Stimulated activated naive CD8-positive, alpha-beta T cell treated with anti-CD3 and anti-CD28 coated beads, Interleukin-15, amount 100 ng/mL, for 72 hours (primary cell): Measurements from ENCODE around the gene HMCN2.
A peak's percentile ranks its signal among the peaks of the same experiment; 100 is the strongest.

ENCODE experiments used
- ATAC-seq: fragments of 150-1000 bp; cut with Tn5 transposase; 2 replicates; pipeline ENCODE4 v1.10.0; 2021; ENCODE audit warnings: mild to moderate bottlenecking, moderate library complexity
- DNase-seq, 2 donors: peaks; one replicate each; pipeline ENCODE4 v3.0.0; 2021 to 2022
- H3K27ac Mint-ChIP-seq, 2 donors: one replicate each; pipeline ENCODE4 v1.8.0; 2022; ENCODE audit warnings: mild to moderate bottlenecking in 2 of 2, mixed read lengths in 2 of 2, moderate library complexity in 2 of 2
- H3K27me3 Mint-ChIP-seq: one replicate; pipeline ENCODE4 v1.8.0; 2022; ENCODE audit warnings: mixed read lengths
- H3K4me1 Mint-ChIP-seq: one replicate; pipeline ENCODE4 v1.8.0; 2022; ENCODE audit warnings: mild to moderate bottlenecking, mixed read lengths
- H3K4me3 Mint-ChIP-seq, 2 donors: one replicate each; pipeline ENCODE4 v1.8.0; 2022; ENCODE audit warnings: mild to moderate bottlenecking in 2 of 2, mixed read lengths in 2 of 2, moderate library complexity in 1 of 2
- H3K9me3 Mint-ChIP-seq, 2 donors: one replicate each; pipeline ENCODE4 v1.8.0; 2022; ENCODE audit warnings: mixed read lengths in 2 of 2

HMCN2 gene

DNA sequence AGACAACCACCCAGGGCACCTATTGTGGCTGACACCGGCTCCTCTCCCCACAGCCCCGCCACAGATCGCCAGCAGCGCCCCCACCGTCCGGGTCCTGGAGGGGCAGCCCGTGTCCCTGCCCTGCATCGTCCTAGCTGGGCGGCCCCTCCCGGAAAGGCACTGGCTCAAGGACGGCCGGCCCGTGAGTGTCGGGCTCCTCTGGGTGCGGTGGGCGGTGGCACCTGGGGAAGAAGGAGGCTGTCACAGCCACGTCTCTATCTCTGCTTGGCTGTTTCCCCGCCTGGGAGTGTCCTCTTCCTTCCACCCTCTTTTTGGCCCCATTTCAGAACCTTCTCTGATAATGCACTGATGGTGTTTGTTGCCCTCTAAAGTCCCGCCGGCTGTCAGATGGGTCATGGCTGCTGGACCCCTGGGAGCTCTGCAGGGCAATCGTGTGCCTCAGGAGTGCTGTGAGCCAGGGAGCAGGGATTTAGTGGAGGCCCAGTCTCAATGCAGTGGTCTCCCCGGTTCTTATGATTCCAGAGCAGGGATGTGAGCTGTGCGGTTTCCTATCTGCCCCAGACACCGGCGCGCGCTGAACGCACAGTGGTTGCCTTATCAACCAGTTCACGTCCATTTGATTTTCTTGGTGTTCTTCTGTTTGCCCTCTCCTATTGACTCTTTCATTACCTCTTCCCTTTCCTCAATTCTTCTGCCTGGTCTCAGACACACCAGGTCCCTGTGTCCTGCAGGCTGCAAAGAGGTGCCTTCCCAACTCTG lies 55.3 kb downstream of the HMCN2 start:
- Mint-ChIP-seq H3K27me3 (peaks cover 58% of the 10 kb centered on the region), H3K4me3 (no peak overlapping the region), H3K27ac (no peak overlapping the region), H3K4me1 (no peaks in the 10 kb centered on the region), H3K9me3 (no peaks in the 10 kb centered on the region)
- DNase-seq (no peak), ATAC-seq (peak; percentile 33)

DNA sequence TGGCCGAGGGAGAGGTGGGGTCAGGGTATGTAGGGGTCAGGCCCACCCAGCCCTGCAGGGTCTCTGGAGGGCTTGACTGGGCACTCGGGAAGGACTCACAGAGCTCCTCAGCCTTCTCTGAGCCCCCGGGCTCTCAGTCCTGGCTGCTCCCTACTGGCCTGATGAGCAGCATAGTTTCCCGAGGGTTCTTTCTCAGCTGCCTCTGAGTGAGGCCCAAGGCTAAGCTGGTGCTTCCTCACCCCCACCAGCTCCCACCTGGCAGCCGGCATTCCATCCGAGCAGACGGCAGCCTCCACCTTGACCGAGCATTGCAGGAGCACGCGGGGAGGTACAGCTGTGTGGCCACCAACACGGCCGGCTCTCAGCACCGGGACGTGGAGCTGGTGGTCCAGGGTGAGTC lies 56.0 kb downstream of the HMCN2 start:
- no peak overlapping the region for H3K27ac Mint-ChIP-seq
- H3K27me3 Mint-ChIP-seq = peaks cover 59% of the 10 kb centered on the region
- H3K4me3 Mint-ChIP-seq = no peak overlapping the region
- ATAC-seq (no peak), DNase-seq (no peak)
- no peaks in the 10 kb centered on the region for H3K9me3 Mint-ChIP-seq
- no peaks in the 10 kb centered on the region for H3K4me1 Mint-ChIP-seq

- Mint-ChIP-seq H3K4me1 (no peaks in the 10 kb centered on the region), H3K27me3 (peaks cover 69% of the 10 kb centered on the region), H3K9me3 (no peaks in the 10 kb centered on the region), H3K27ac (no peak overlapping the region), H3K4me3 (no peak overlapping the region)
- no peak for ATAC-seq
- no peak for DNase-seq
These were observed 57.6 kb downstream of the HMCN2 start for GRCh38 chr9:130323051-130323745.

GRCh38 chr9:130325921-130326320 lies 60.4 kb downstream of the HMCN2 start:
- Mint-ChIP-seq H3K27me3 (peaks cover 78% of the 10 kb centered on the region), H3K4me3 (no peak overlapping the region), H3K27ac (no peak overlapping the region), H3K4me1 (no peaks in the 10 kb centered on the region), H3K9me3 (no peaks in the 10 kb centered on the region)
- ATAC-seq (no peak), DNase-seq (no peak)

DNA sequence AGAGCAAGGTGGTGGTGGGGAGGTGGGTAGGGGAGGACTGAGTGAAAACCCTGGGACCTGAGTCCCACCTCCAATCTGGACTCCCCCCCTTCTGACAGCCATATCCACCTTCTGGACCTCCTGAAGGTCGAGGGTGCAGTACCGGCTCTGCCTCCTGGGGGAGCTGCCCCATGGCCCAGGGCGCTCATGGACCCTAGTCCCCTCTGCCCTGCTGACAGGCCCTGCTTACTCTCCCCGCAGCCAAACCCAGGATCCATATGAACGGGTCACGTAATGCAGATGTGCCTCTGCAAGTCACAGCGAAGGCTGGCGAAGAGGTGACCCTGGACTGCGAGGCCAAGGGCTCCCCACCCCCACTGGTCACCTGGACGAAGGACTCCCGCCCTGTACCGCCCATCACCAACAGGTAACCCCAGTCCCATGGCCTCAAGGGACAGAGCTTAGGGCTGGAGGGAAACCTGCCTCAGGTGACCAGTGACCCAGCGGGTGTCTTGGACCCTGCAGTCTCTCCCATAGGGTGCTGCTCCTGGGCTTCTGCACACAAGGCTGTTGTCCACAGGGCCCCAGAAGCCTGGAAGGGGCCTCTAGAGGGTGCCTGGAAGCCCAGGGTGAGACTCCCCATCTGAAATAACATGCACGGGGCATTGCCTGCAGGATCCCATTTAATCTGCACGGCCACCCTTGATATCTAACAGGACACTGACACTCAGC lies 61.7 kb downstream of the HMCN2 start:
- H3K27me3 Mint-ChIP-seq = peaks cover 75% of the 10 kb centered on the region
- H3K4me3 Mint-ChIP-seq = no peak overlapping the region
- no peaks in the 10 kb centered on the region for H3K9me3 Mint-ChIP-seq
- no peaks in the 10 kb centered on the region for H3K4me1 Mint-ChIP-seq
- H3K27ac Mint-ChIP-seq = no peak overlapping the region
- DNase-seq (no peak), ATAC-seq (peak; percentile 49)

DNA sequence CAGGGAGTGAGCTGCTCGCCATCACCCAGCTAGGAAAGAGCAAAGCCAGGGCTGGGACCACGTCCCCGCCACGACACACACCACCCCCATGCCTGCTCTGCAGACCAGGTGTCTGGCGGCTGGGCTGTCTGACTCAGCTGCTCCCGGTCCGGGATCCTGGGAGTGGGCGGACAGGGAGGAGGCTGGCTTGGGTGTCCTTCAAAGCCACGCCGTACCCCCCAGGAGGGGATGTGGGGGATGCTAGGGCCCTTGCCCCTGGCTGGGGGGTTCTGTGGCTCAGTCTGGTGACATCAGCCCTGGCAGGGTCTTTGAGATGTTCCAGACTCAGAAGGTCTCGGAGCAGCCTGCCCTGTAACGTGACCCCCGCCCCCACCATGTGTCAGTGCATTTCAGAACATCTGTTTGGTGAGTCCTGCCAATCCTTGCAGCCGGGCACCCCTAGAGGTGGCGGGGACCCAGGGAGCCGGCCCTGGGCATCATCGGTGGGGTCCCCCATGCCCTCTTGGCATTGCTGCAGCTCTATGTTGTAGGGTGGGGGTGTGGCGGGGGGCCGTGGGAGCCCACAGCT lies 62.3 kb downstream of the HMCN2 start:
- DNase-seq (no peak), ATAC-seq (peak; percentile 28)
- H3K9me3 Mint-ChIP-seq = no peaks in the 10 kb centered on the region
- H3K4me3 Mint-ChIP-seq = no peak overlapping the region
- no peak overlapping the region for H3K27ac Mint-ChIP-seq
- peaks cover 77% of the 10 kb centered on the region for H3K27me3 Mint-ChIP-seq
- H3K4me1 Mint-ChIP-seq = no peaks in the 10 kb centered on the region

GRCh38 chr9:130328349-130328801 lies 62.8 kb downstream of the HMCN2 start:
- Mint-ChIP-seq H3K27ac (no peak overlapping the region), H3K27me3 (peaks cover 77% of the 10 kb centered on the region), H3K4me1 (peaks cover 2% of the 10 kb centered on the region), H3K4me3 (no peak overlapping the region), H3K9me3 (no peaks in the 10 kb centered on the region)
- DNase-seq (no peak), ATAC-seq (no peak)

- Mint-ChIP-seq H3K27me3 (peaks cover 82% of the 10 kb centered on the region), H3K27ac (no peak overlapping the region), H3K4me3 (no peak overlapping the region), H3K9me3 (no peaks in the 10 kb centered on the region), H3K4me1 (peaks cover 6% of the 10 kb centered on the region)
- no peak for DNase-seq
- ATAC-seq = no peak
These were observed 63.5 kb downstream of the HMCN2 start for GRCh38 chr9:130329061-130329460.

DNA sequence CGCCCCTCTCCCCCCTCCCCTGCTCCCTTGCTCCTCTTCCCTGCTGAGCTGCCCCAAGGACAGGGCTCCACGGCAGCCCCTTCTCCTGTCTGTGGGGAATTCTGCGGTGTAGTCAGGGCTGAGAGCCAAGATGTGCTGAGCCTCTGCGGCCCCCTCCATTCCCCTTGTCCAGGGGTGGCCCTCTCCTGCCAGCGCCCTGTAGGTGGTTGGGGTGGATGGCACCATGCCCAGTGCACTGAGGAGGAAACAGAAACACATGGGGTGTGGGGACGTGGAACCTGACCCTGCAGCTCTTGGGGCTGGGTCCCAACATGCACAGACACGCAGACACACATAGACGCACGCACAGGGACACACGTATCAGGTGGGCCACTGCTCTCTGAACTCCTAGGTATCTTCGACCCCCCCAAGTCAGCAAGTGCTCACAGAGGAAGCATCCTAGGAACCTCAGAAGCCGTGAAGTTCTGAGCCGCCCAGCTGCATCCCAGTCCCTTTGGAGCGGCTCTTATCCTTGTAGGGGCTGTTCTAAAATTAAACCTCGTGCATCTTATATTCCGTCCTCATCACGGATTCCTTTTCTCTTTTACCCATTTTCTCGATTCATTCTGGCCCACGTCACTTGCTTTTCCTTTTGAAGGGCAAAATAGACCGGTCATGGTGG lies 64.8 kb downstream of the HMCN2 start:
- ATAC-seq (no peak), DNase-seq (no peak)
- Mint-ChIP-seq H3K9me3 (no peaks in the 10 kb centered on the region), H3K4me1 (peaks cover 6% of the 10 kb centered on the region), H3K27ac (no peak overlapping the region), H3K27me3 (peaks cover 89% of the 10 kb centered on the region), H3K4me3 (no peak overlapping the region)

DNA sequence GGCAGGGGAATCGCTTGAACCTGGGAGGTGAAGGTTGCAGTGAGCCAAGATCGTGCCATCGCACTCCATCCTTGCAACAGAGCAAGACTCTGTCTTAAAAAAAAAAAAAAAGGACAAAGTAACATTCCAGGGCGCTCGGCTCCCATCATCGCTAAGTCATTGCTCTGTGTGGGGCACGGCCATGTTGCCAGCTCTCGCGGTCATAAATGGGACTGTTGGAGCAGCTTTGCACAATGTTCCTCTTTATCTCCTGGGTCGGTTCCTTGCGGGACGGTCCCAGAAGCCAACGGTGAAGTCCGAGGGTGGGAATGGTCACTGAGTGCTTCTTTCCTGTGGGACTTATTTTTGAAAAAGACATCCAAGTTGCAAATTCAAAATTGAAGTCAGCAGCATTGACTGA lies 65.5 kb downstream of the HMCN2 start:
- H3K4me3 Mint-ChIP-seq = no peak overlapping the region
- no peak for DNase-seq
- no peaks in the 10 kb centered on the region for H3K9me3 Mint-ChIP-seq
- H3K27ac Mint-ChIP-seq = no peak overlapping the region
- ATAC-seq = no peak
- H3K27me3 Mint-ChIP-seq = peaks cover 82% of the 10 kb centered on the region
- H3K4me1 Mint-ChIP-seq = peaks cover 6% of the 10 kb centered on the region

- H3K27ac Mint-ChIP-seq = no peak overlapping the region
- no peak for ATAC-seq
- peaks cover 77% of the 10 kb centered on the region for H3K27me3 Mint-ChIP-seq
These were observed 66.0 kb downstream of the HMCN2 start for GRCh38 chr9:130331573-130331972.

DNA sequence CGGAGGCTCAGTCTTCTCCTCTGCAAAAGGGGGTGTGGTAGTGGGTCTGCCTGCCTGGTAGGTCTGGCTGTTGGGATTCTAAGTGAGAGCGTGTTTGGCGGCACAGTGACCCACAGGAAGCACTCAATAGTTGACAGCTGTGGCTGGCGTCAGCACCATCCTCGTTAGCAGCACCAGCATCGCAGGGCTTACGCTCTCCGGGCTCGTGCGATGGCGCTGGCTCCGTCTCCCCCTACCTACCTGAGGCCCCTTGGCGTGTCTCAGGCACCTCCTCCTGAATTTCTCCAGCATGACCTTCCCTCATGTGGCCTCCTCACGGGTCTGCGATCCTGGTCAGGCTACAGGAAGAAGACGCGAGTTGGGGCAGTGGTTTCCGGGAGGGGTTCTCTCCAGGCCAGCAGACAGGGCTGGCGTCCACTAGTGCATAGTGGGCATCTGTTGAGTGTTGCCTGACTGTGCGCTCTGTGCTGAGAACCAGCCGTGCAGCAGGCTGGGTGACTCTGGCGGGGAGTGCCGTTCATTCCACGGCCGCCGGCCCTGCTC lies 66.9 kb downstream of the HMCN2 start:
- Mint-ChIP-seq H3K27ac (no peak overlapping the region), H3K27me3 (peaks cover 68% of the 10 kb centered on the region), H3K9me3 (no peaks in the 10 kb centered on the region), H3K4me3 (no peak overlapping the region), H3K4me1 (peaks cover 6% of the 10 kb centered on the region)
- ATAC-seq (no peak), DNase-seq (no peak)

More at GRCh38 chr9:130331573-130331972, 66.0 kb downstream of the HMCN2 start:
- no peaks in the 10 kb centered on the region for H3K9me3 Mint-ChIP-seq
- H3K4me1 Mint-ChIP-seq = peaks cover 6% of the 10 kb centered on the region
- H3K4me3 Mint-ChIP-seq = no peak overlapping the region
- DNase-seq = no peak

GRCh38 chr9:130333041-130333711 lies 67.6 kb downstream of the HMCN2 start:
- H3K27me3 Mint-ChIP-seq = peaks cover 61% of the 10 kb centered on the region
- ATAC-seq = no peak
- H3K4me1 Mint-ChIP-seq = peaks cover 11% of the 10 kb centered on the region
- H3K9me3 Mint-ChIP-seq = no peaks in the 10 kb centered on the region
- no peak for DNase-seq
- no peak overlapping the region for H3K4me3 Mint-ChIP-seq
- H3K27ac Mint-ChIP-seq = no peak overlapping the region

- Mint-ChIP-seq H3K27me3 (peaks cover 56% of the 10 kb centered on the region), H3K4me1 (peaks cover 13% of the 10 kb centered on the region), H3K4me3 (no peak overlapping the region), H3K9me3 (no peaks in the 10 kb centered on the region), H3K27ac (no peak overlapping the region)
- ATAC-seq = no peak
- no peak for DNase-seq
These were observed 68.1 kb downstream of the HMCN2 start for GRCh38 chr9:130333712-130334062.

DNA sequence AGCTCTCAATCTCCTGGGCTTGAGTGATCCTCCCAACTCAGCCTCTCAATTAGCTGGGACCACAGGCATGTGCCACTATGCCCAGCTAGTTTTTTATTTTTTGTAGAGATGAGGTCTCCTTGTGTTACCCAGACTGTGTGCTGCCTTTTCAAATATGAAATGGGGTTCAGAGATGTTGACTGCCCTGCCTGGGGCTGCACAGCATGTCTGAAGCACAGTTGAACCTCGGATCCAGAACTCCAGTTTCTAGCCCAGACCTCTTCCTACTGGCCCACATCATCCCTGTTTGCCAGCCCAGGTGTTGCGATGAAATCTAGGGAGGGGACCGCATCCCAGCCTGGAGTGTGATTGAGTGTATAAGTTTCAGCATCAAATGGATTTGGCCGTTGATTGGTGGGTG lies 69.4 kb downstream of the HMCN2 start:
- Mint-ChIP-seq H3K4me1 (peaks cover 13% of the 10 kb centered on the region), H3K27ac (no peak overlapping the region), H3K4me3 (no peak overlapping the region), H3K27me3 (peaks cover 44% of the 10 kb centered on the region), H3K9me3 (no peaks in the 10 kb centered on the region)
- DNase-seq (no peak), ATAC-seq (no peak)
